C4-2B (cell line): ENCODE measurements around the gene COL12A1.

ENCODE experiments used
- H3K27ac ChIP-seq: fragments of 450-650 bp; 2 replicates; pipeline ENCODE4 v1.5.1; 2017
- CTCF ChIP-seq: fragments of 450-650 bp; conservative IDR thresholded peaks from 2 replicates; pipeline ENCODE4 v1.5.1; 2017; ENCODE audit warnings: mild to moderate bottlenecking
- ZFX ChIP-seq: fragments of 450-650 bp; IDR thresholded peaks from 2 replicates; pipeline ENCODE4 v1.6.1; 2017

Gene COL12A1

GRCh38 chr6:75157336-75157735, 48.5 kb downstream of the COL12A1 start:
- H3K27ac ChIP-seq, result no peak overlapping the region
- TF ChIP-seq ZFX (no peak), CTCF (no peak)

GRCh38 chr6:75156186-75156878, 49.5 kb downstream of the COL12A1 start:
- H3K27ac ChIP-seq, result no peak overlapping the region
- TF ChIP-seq CTCF (no peak), ZFX (no peak)

DNA sequence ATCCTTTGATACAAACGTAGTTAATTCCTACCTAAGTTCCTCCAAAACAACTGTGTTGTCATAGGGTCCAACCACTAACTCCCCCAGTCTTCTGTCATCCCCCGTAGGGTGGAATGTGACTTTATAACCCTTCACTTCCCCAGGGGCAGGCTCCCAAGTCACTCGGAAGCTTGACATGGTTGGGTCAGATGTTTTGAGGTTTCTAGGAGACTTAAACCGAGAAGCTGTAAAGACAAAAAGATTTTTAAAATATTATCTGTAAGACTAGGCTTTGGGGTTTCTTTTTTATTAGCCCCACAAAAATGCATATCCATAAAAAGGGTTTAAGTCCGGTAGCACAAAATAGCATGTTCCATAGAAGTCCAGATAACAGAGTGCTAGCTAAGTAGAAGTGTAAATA, 50.2 kb downstream of the COL12A1 start:
- H3K27ac ChIP-seq, result no peak overlapping the region
- TF ChIP-seq ZFX (no peak), CTCF (no peak)

DNA sequence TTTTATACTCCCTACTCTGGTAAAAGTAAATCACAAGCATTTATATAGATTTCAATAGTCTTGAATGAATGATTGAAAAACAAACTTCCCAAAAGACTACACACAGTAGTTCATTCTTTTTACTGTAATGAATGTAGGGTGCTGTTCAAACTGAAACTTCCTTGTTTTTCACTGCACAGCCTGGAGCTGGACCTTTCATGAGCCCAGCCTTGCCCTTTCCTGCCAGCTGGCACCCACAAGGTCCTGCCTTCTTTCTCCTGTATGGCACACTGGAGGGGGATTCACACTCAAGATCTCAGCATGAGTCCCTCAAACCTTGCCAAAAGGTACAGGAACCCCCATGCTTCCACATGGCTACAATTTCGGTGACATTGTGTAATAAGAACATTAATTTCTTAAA, 50.9 kb downstream of the COL12A1 start:
- H3K27ac ChIP-seq, result no peak overlapping the region
- TF ChIP-seq ZFX, result no peak
- TF ChIP-seq CTCF, result no peak

GRCh38 chr6:75150685-75151412, 55.0 kb downstream of the COL12A1 start:
- TF ChIP-seq ZFX (no peak), CTCF (no peak)

DNA sequence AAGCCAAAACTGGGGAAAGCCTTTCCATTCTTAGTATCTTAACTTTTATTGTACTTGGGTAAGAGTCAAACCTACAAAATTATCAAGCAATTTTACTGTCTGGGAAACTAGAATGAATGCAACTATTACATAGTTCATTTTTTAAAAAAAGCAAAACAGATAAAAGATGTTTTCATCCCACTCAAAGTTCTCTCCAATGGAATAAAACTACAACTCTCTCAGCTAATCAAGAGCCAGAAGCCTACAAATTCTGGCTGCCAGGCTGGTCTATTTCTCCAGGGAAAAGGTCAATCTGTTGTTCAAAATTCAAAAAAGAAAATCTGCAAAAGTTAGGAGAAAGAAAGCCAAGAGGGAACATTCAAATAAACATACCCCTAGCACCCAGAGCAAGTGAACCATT, 56.2 kb downstream of the COL12A1 start:
- H3K27ac ChIP-seq, result no peak overlapping the region
- no peak for TF ChIP-seq CTCF
- TF ChIP-seq ZFX, result no peak

More at GRCh38 chr6:75150685-75151412, 55.0 kb downstream of the COL12A1 start:
- no peak overlapping the region for H3K27ac ChIP-seq

GRCh38 chr6:75149240-75149639, 56.6 kb downstream of the COL12A1 start:
- H3K27ac ChIP-seq, result no peak overlapping the region
- TF ChIP-seq ZFX (no peak), CTCF (no peak)
